ENCODE data around the gene MEX3D.

- TF ChIP-seq SRF (IDR thresholded peaks at IDR 0.05; ENCODE audit: low read depth), result no peak
- TF ChIP-seq CTCF (IDR thresholded peaks at IDR 0.05 in 2 of 3, conservative IDR thresholded peaks at IDR 0.05 in 1 of 3; ENCODE audit: borderline replicate concordance in 1 of 3, insufficient read depth in 1 of 3, low read depth in 2 of 3, low read length in 2 of 3), result no peak
- TF ChIP-seq YY1 (IDR thresholded peaks at IDR 0.05; ENCODE audit: extremely low read depth, insufficient replicate concordance, low read depth, low read length), result no peak
- no peak for TF ChIP-seq CBX3 (IDR thresholded peaks at IDR 0.05; ENCODE audit: low read depth)
- TF ChIP-seq EGR1 (IDR thresholded peaks at IDR 0.05; ENCODE audit: low read depth), result no peak
- no peak for TF ChIP-seq RAD21 (IDR thresholded peaks at IDR 0.05; ENCODE audit: low read depth)
- no peak for TF ChIP-seq ATF3 (IDR thresholded peaks at IDR 0.05)
- no peak for TF ChIP-seq TCF7L2 (IDR thresholded peaks at IDR 0.05; ENCODE audit: borderline replicate concordance, extremely low read depth, insufficient read depth, insufficient read length)
- no peak for TF ChIP-seq EZH2 (IDR thresholded peaks at IDR 0.05)
Measured at GRCh38 chr19:1613808-1614570, 45.9 kb upstream of the MEX3D start.

Measured in HCT116 (cell line).